ENCODE measurements around the gene PDLIM5.

- TF ChIP-seq, protein P1, sequence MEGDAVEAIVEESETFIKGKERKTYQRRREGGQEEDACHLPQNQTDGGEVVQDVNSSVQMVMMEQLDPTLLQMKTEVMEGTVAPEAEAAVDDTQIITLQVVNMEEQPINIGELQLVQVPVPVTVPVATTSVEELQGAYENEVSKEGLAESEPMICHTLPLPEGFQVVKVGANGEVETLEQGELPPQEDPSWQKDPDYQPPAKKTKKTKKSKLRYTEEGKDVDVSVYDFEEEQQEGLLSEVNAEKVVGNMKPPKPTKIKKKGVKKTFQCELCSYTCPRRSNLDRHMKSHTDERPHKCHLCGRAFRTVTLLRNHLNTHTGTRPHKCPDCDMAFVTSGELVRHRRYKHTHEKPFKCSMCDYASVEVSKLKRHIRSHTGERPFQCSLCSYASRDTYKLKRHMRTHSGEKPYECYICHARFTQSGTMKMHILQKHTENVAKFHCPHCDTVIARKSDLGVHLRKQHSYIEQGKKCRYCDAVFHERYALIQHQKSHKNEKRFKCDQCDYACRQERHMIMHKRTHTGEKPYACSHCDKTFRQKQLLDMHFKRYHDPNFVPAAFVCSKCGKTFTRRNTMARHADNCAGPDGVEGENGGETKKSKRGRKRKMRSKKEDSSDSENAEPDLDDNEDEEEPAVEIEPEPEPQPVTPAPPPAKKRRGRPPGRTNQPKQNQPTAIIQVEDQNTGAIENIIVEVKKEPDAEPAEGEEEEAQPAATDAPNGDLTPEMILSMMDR (IDR thresholded peaks at IDR 0.05) = no peak
- no peak for TF ChIP-seq POLR2A (IDR thresholded peaks at IDR 0.05)
- no peak for TF ChIP-seq EP300 (IDR thresholded peaks at IDR 0.05)
These were observed 9.9 kb upstream of the PDLIM5 start for GRCh38 chr4:94441838-94442237.
